GM08714 (cell line): ENCODE results near the gene ZBED1.

Experiments used
- H3K4me3 ChIP-seq: fragments of 200-500 bp; sonication (Bioruptor generic); 2 replicates; pipeline ENCODE4 v1.5.1; 2014; ENCODE audit warnings: mild to moderate bottlenecking, low read length, inconsistent platforms
- ZNF274 ChIP-seq: IDR thresholded peaks from 2 replicates; pipeline ENCODE4 v1.6.1; 2012; ENCODE audit warnings: mild to moderate bottlenecking, low read depth, low read length

Gene ZBED1

DNA sequence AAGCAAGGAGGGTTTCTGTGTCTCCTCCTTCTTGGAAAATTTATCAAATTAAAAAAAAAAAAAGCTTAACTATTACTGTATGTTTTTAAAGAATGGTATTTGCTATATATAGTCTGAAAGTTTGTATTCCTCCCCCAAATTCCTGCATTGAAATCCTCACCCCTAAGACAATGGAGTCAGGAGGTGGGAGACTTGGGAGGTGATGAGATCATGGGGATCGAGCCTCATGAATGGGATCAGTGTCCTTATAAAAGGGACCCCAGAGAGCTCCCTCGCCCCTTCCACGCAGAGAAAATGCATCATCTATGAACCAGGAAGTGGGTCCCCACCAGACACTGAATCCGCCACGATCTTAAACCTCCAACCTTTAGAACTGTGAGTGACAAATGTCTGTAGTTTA, 50.1 kb downstream of the ZBED1 start:
- H3K4me3 ChIP-seq = no peak overlapping the region
- no peak for TF ChIP-seq ZNF274

- TF ChIP-seq ZNF274 = no peak
Observed at GRCh38 chrX:2449135-2449886, 51.5 kb downstream of the ZBED1 start.

GRCh38 chrX:2447484-2447883, 53.3 kb downstream of the ZBED1 start:
- TF ChIP-seq ZNF274 = no peak
- no peak overlapping the region for H3K4me3 ChIP-seq

More at GRCh38 chrX:2449135-2449886, 51.5 kb downstream of the ZBED1 start:
- no peak overlapping the region for H3K4me3 ChIP-seq

- no peak overlapping the region for H3K4me3 ChIP-seq
- no peak for TF ChIP-seq ZNF274
Observed at GRCh38 chrX:2446815-2447214, 54.0 kb downstream of the ZBED1 start.

- H3K4me3 ChIP-seq = no peak overlapping the region
- no peak for TF ChIP-seq ZNF274
Observed at GRCh38 chrX:2445662-2446623, 54.8 kb downstream of the ZBED1 start.

DNA sequence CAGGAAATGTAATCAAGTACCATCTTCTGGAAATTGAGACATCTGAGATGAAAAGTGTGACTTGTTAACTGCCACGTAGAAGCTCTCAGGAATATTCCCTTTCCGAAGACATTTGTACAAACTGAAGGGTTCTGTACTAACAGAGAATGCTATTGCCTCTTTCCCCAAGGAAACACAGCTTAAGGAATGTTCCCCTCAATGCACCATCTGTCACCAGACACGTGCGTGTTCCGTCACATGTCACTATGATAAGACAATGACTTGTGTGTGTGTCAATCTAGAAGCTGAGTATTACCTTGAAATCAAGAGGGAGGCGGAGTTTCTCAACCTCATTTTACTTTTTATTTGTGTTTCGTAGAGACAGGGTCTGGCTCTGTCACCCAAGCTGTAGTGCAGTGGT, 58.1 kb downstream of the ZBED1 start:
- H3K4me3 ChIP-seq = no peak overlapping the region
- no peak for TF ChIP-seq ZNF274

DNA sequence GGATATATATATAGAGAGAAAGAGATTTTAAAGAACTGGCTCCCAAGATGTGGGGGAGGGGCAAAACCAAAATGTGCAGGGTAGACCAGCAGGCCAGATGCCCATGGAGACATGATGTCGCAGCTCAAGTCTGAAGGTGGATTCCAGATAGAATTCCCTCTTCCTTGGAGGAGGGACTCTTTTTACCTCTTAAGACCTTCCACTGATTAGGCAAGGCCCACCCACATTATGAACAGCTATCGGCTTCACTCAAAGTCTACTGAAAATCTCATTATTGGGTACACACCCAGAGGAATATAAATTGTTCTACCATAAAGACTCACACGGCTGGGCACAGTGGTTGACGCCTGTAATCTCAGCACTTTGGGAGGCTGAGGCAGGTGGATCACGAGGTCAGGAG, 59.3 kb downstream of the ZBED1 start:
- no peak overlapping the region for H3K4me3 ChIP-seq
- no peak for TF ChIP-seq ZNF274

GRCh38 chrX:2439613-2440012, 61.2 kb downstream of the ZBED1 start:
- no peak for TF ChIP-seq ZNF274
- no peak overlapping the region for H3K4me3 ChIP-seq
